ENCODE results near the gene CAB39. TPM values are rescaled to one million over a fixed set of nuclear protein-coding genes. Genes with fewer than 3 reads are reported as not detected.

Gene CAB39
- total RNA-seq, 4 donors from 2014 or later = 67.3 to 137 (median 123) TPM

GRCh38 chr2:230693411-230693810 lies 19.2 kb upstream of the CAB39 start:
- 60 to 96% methylated on average over 1 to 6 of the region's 6 CpGs for WGBS, 2 donors (ENCODE audit: low coverage in 1 of 2)
- Histone ChIP-seq H3K4me3 (no peak overlapping the region), H3K27ac (no peak overlapping the region), H3K4me1 (no peaks in the 10 kb centered on the region), H3K9me3 (no peaks in the 10 kb centered on the region), H3K36me3 (no peaks in the 10 kb centered on the region), H3K27me3 (no peaks in the 10 kb centered on the region)
- no peak for TF ChIP-seq CTCF (IDR thresholded peaks at IDR 0.05)
- DNase-seq = no peak
- in situ Hi-C loops (cut with MboI; ENCODE audit: low pct_ligation_motif_present in 1 of 4, low pct_unique_long_range_greater_than_20kb in 1 of 4, low sequenced_read_pairs in 3 of 4) (no loop called here), intact Hi-C loops (cut with DNase I; ENCODE audit: low total_unique reads) (no loop called here)

GRCh38 chr2:230694241-230694640 lies 18.4 kb upstream of the CAB39 start:
- in situ Hi-C loops (cut with MboI; ENCODE audit: low pct_ligation_motif_present in 1 of 4, low pct_unique_long_range_greater_than_20kb in 1 of 4, low sequenced_read_pairs in 3 of 4) = no loop called here
- no peaks in the 10 kb centered on the region for H3K9me3 ChIP-seq
- no peaks in the 10 kb centered on the region for H3K27me3 ChIP-seq
- peak; percentile 44 for DNase-seq
- H3K4me3 ChIP-seq = no peak overlapping the region
- intact Hi-C loops (cut with DNase I; ENCODE audit: low total_unique reads) = no loop called here
- no peaks in the 10 kb centered on the region for H3K4me1 ChIP-seq
- TF ChIP-seq CTCF (IDR thresholded peaks at IDR 0.05) (no peak), POLR2A (IDR thresholded peaks at IDR 0.05) (no peak)
- H3K36me3 ChIP-seq = no peaks in the 10 kb centered on the region
- WGBS, 2 donors (ENCODE audit: low coverage in 1 of 2) = 76 to 100% methylated on average over 2 to 3 of the region's 3 CpGs
- no peak overlapping the region for H3K27ac ChIP-seq

- Histone ChIP-seq H3K4me1 (no peaks in the 10 kb centered on the region), H3K27ac (no peak overlapping the region), H3K27me3 (no peaks in the 10 kb centered on the region), H3K36me3 (no peaks in the 10 kb centered on the region), H3K9me3 (no peaks in the 10 kb centered on the region), H3K4me3 (no peak overlapping the region)
- WGBS, 2 donors (ENCODE audit: low coverage in 1 of 2) = 86 to 91% methylated on average over 4 to 6 of the region's 6 CpGs
- intact Hi-C loops (cut with DNase I; ENCODE audit: low total_unique reads) = no loop called here
- TF ChIP-seq POLR2AphosphoS5 (IDR thresholded peaks at IDR 0.05) (no peak), EP300 (IDR thresholded peaks at IDR 0.05; ENCODE audit: low read depth) (no peak), CTCF (IDR thresholded peaks at IDR 0.05) (no peak), POLR2A (IDR thresholded peaks at IDR 0.05) (no peak)
- in situ Hi-C loops (cut with MboI; ENCODE audit: low pct_ligation_motif_present in 1 of 4, low pct_unique_long_range_greater_than_20kb in 1 of 4, low sequenced_read_pairs in 3 of 4) = no loop called here
- no peak for DNase-seq
Measured at GRCh38 chr2:230695551-230695950, 17.1 kb upstream of the CAB39 start.

DNA sequence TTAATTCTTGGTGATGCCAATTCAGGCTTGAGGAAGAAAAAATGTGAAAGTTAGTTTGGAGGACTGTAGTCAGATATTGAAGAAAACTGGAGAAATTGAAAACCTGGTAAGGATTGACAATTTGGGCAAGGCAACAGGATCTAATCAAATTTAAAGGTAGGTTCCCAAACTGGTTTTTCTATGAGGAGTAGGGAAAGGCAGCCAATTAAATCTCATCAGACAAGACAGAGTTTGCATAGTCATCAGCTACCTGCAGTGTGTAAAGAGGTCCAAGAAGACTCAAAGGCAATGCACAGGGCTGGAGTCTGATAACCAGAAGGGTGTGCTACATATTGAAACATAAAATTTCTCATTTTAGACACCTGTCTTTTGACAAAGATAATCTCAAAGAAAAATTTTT lies 16.0 kb upstream of the CAB39 start:
- Histone ChIP-seq H3K4me1 (no peaks in the 10 kb centered on the region), H3K36me3 (no peaks in the 10 kb centered on the region), H3K9me3 (no peaks in the 10 kb centered on the region), H3K4me3 (no peak overlapping the region), H3K27ac (no peak overlapping the region), H3K27me3 (no peaks in the 10 kb centered on the region)
- TF ChIP-seq CTCF (IDR thresholded peaks at IDR 0.05) = no peak
- TF ChIP-seq EP300 (IDR thresholded peaks at IDR 0.05; ENCODE audit: low read depth) = no peak
- TF ChIP-seq POLR2A (IDR thresholded peaks at IDR 0.05) = no peak
- TF ChIP-seq POLR2AphosphoS5 (IDR thresholded peaks at IDR 0.05) = no peak
- in situ Hi-C loops (cut with MboI; ENCODE audit: low pct_ligation_motif_present in 1 of 4, low pct_unique_long_range_greater_than_20kb in 1 of 4, low sequenced_read_pairs in 3 of 4) = no loop called here
- intact Hi-C loops (cut with DNase I; ENCODE audit: low total_unique reads) = no loop called here
- no peak for DNase-seq
